ENCODE data around the gene CAST. TPM values are rescaled to one million over a fixed set of nuclear protein-coding genes. Genes with fewer than 3 reads are reported as not detected.

Gene CAST
- total and polyA plus RNA-seq, 9 donors = 97.6 to 135 (median 116) TPM

DNA sequence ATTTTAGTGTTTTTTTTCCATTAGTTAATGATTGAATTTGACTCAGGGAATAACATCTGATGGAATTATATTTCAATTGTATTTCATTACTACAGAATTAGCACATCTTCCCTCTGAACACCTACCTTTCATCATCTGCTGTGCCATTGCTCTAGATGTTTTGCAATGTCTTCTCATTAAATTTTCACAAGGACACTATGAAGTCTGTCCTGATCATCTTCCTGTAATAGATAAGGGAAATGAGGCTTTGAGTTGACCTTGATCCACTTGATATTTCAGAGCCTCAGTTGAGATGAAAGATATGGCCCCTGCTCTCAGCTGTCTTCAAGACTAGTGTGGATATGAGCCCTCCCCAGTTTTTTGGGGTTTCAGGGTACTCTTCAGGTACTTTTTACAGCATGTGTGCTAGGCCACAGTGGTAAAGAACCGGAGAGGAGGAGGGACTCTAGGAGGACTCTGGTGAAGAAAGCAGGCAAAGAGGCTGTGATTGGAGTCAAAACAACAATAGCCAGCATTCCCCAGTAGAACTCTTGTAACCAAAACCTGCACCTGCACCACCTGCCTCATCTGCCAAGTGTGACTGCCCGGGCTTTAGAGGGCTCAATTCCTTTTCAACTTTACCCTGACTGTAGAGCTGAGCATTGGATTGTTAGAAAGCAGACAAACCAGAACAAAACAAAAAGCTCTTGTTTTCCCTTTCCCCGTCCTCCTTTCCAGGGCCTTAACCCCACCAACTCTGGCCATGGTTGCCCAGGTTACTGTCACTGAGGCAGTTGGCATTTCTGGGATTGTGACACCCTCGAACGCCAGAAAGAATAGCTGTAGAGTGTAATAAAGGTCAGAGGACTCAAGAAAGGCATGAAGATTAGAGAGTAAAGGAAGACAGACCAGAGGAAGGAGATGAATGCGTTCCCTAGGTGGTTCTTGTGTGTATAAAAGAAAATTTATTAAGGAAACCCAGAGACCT is 89.3 kb downstream of the CAST start:
- H3K36me3 ChIP-seq (ENCODE audit: control insufficient read depth, insufficient read depth, low read length) = peaks cover 53% of the 10 kb centered on the region
- H3K9me3 ChIP-seq (replicated peaks; ENCODE audit: control insufficient read depth, low read depth, low read length) = no peaks in the 10 kb centered on the region
- WGBS (ENCODE audit: insufficient coverage) = 70% methylated on average over 2 of the region's 6 CpGs
- no peaks in the 10 kb centered on the region for H3K27me3 ChIP-seq (ENCODE audit: control insufficient read depth, insufficient read depth, low read length)
- no peaks in the 10 kb centered on the region for H3K4me1 ChIP-seq (ENCODE audit: control insufficient read depth, insufficient read depth, low read length)
- H3K4me3 ChIP-seq (ENCODE audit: low read length) = no peak overlapping the region
- H3K27ac ChIP-seq (ENCODE audit: low read length) = no peak overlapping the region
- no peak for DNase-seq

DNA sequence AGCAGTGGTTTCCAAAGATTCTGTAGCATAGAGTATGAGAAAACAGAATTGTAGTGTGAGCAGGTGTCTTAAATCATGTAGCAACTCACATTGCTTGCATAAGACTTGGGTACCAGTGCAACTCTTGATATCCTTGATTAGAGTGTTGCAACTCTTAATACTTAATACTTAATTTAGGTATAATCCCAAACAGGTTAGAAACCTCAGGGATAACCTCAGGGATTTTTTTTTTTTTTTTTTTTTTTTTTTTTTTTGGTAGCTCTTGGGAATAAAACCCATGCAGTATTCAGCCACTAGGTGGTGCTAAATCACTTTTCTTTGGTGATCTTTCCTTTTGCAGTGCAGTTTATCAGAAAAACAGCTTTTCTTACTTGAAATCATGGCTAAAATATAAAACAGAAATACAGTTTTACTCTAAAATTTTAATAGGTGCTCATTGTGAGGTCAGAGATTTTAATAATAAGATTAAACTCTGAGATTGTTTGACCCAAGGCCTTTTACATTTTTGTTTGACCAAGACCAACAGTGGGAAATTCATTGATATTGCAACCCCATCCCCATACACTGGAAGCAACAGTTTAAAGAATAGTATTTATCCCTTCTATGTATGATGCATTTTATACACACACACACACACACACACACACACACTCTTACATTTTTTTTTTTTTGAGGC is 90.3 kb downstream of the CAST start:
- DNase-seq = peak; percentile 79
- Histone ChIP-seq H3K4me3 (ENCODE audit: low read length) (no peak overlapping the region), H3K36me3 (ENCODE audit: control insufficient read depth, insufficient read depth, low read length) (peaks cover 61% of the 10 kb centered on the region), H3K9me3 (replicated peaks; ENCODE audit: control insufficient read depth, low read depth, low read length) (no peaks in the 10 kb centered on the region), H3K4me1 (ENCODE audit: control insufficient read depth, insufficient read depth, low read length) (no peaks in the 10 kb centered on the region), H3K27me3 (ENCODE audit: control insufficient read depth, insufficient read depth, low read length) (no peaks in the 10 kb centered on the region), H3K27ac (ENCODE audit: low read length) (no peak overlapping the region)

DNA sequence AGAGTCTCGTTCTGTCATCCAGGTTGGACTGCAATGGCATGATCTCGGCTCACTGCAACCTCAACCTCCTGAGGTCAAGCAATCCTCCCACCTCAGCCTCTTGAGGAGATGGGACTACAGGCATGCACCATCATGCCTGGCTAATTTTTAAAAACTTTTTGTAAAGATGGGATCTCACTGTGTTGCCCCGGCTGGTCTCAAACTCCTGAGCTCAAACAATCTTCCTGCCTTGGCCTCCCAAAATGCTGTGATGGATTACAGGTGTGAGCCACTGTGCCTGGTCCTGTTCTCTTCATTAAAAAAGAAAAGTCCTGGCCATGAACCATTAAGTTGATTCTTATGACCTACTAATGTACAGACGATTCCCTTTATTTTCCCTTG is 90.8 kb downstream of the CAST start:
- H3K27ac ChIP-seq (ENCODE audit: low read length) = no peak overlapping the region
- no peak overlapping the region for H3K4me3 ChIP-seq (ENCODE audit: low read length)
- WGBS (ENCODE audit: insufficient coverage) = 100% methylated on average over 1 of the region's 4 CpGs
- H3K36me3 ChIP-seq (ENCODE audit: control insufficient read depth, insufficient read depth, low read length) = peaks cover 61% of the 10 kb centered on the region
- no peaks in the 10 kb centered on the region for H3K4me1 ChIP-seq (ENCODE audit: control insufficient read depth, insufficient read depth, low read length)
- H3K9me3 ChIP-seq (replicated peaks; ENCODE audit: control insufficient read depth, low read depth, low read length) = no peaks in the 10 kb centered on the region
- no peaks in the 10 kb centered on the region for H3K27me3 ChIP-seq (ENCODE audit: control insufficient read depth, insufficient read depth, low read length)
- no peak for DNase-seq

DNA sequence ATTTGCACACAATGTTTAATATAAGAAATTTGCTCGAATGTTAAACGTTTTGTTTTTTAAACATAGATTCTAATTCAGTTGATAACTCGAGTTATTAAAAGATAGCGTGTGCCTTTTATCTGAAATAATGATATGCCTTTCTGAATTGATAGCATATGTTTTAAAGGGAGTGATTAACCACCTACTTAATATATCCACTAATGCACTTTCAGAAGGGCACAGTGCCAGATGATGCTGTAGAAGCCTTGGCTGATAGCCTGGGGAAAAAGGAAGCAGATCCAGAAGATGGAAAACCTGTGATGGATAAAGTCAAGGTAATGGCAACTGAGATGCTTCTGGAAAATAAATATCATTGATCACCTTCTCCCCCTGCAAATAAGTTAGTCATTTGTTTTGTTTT is 91.7 kb downstream of the CAST start:
- Histone ChIP-seq H3K4me3 (ENCODE audit: low read length) (no peak overlapping the region), H3K27me3 (ENCODE audit: control insufficient read depth, insufficient read depth, low read length) (no peaks in the 10 kb centered on the region), H3K4me1 (ENCODE audit: control insufficient read depth, insufficient read depth, low read length) (no peaks in the 10 kb centered on the region), H3K9me3 (replicated peaks; ENCODE audit: control insufficient read depth, low read depth, low read length) (no peaks in the 10 kb centered on the region), H3K27ac (ENCODE audit: low read length) (no peak overlapping the region), H3K36me3 (ENCODE audit: control insufficient read depth, insufficient read depth, low read length) (peaks cover 60% of the 10 kb centered on the region)
- no peak for DNase-seq
- WGBS (ENCODE audit: insufficient coverage) = no CpG with 5 or more reads among the region's 4 CpGs

DNA sequence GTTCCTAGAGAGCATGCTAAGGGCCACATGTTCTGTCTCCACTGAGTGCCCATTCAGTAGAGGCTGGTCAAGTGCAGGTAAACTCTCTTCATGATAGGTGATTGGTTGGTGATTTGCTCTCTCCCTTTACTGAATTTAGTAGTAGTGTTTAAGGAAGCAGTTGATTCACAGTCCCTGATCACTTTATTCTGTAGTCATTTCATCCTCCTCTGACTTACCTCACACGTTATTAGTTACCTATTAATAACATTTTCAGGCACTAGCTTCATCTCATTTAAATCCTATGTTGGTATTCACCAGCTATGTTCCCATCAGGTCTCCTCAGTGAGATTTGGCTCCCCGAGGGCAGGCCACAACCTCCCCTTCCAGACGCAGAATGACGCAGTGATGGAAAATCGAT is 93.7 kb downstream of the CAST start:
- no peaks in the 10 kb centered on the region for H3K9me3 ChIP-seq (replicated peaks; ENCODE audit: control insufficient read depth, low read depth, low read length)
- H3K4me1 ChIP-seq (ENCODE audit: control insufficient read depth, insufficient read depth, low read length) = no peaks in the 10 kb centered on the region
- no peaks in the 10 kb centered on the region for H3K27me3 ChIP-seq (ENCODE audit: control insufficient read depth, insufficient read depth, low read length)
- 100% methylated on average over 1 of the region's 5 CpGs for WGBS (ENCODE audit: insufficient coverage)
- H3K27ac ChIP-seq (ENCODE audit: low read length) = no peak overlapping the region
- no peak overlapping the region for H3K4me3 ChIP-seq (ENCODE audit: low read length)
- H3K36me3 ChIP-seq (ENCODE audit: control insufficient read depth, insufficient read depth, low read length) = peaks cover 49% of the 10 kb centered on the region
- DNase-seq = no peak

DNA sequence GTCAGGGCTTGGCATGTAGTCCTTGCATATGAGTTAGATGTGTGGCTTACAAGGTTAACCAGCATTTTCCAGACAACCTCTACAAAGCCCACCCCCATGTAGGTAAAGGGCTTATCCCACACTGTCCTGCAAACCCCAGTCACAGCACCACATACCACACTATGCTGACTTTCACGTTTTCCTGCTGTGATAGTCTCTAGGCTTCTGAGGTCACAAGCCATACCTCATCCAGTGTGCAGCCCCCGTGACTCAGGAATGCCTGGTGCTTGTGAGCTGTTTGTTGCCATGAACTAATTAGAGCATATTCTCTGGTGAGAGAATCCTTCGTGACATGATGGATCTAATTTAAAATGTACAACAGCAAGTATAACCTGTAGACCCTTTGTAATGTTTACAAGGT is 94.8 kb downstream of the CAST start:
- Histone ChIP-seq H3K27ac (ENCODE audit: low read length) (no peak overlapping the region), H3K4me1 (ENCODE audit: control insufficient read depth, insufficient read depth, low read length) (no peaks in the 10 kb centered on the region), H3K27me3 (ENCODE audit: control insufficient read depth, insufficient read depth, low read length) (no peaks in the 10 kb centered on the region), H3K36me3 (ENCODE audit: control insufficient read depth, insufficient read depth, low read length) (peaks cover 44% of the 10 kb centered on the region), H3K9me3 (replicated peaks; ENCODE audit: control insufficient read depth, low read depth, low read length) (no peaks in the 10 kb centered on the region), H3K4me3 (ENCODE audit: low read length) (no peak overlapping the region)
- no peak for DNase-seq
- no CpG with 5 or more reads among the region's 3 CpGs for WGBS (ENCODE audit: insufficient coverage)

DNA sequence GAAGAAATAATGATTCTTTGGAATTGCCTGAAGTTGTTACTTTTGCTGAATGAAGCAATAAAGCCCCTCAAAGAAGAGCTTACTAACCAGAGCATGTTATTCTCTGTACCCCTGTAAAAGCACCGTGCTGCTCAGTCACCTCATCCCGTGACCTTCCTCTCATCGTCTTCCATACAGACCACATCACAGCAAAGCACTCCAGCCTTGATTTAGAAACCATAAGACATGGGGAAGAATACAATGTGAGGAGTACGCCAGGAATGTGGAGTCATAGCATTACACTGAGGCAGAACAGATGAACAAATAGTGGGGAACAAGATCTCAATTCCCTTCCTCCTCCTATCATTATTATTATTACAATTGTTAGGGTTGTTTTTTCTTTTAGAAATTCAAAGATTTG is 96.4 kb downstream of the CAST start:
- WGBS (ENCODE audit: insufficient coverage) = no CpG with 5 or more reads among the region's 4 CpGs
- H3K36me3 ChIP-seq (ENCODE audit: control insufficient read depth, insufficient read depth, low read length) = peaks cover 45% of the 10 kb centered on the region

DNA sequence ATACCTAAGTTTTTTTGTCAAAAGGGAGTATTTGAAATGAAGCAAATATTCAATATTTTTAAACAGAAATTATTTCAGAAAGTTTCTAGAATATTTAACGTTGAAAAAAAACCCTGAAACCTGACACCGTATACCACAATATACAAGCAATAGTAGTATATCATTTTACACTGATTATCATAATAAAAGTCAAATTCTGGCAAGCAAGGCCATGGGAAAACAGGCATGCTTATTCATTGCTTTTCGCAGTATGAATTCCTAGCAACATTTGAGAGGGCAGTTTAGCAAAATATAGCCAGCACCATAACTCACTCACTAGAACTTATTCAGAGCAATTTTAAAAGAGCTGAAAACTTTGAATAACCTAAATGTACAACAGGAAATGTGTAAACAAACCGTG is 99.4 kb downstream of the CAST start:
- no peaks in the 10 kb centered on the region for H3K4me1 ChIP-seq (ENCODE audit: control insufficient read depth, insufficient read depth, low read length)
- no peak overlapping the region for H3K4me3 ChIP-seq (ENCODE audit: low read length)
- H3K36me3 ChIP-seq (ENCODE audit: control insufficient read depth, insufficient read depth, low read length) = peaks cover 46% of the 10 kb centered on the region
- H3K27ac ChIP-seq (ENCODE audit: low read length) = no peak overlapping the region
- no peaks in the 10 kb centered on the region for H3K9me3 ChIP-seq (replicated peaks; ENCODE audit: control insufficient read depth, low read depth, low read length)
- no peak for DNase-seq
- WGBS (ENCODE audit: insufficient coverage) = 100% methylated on average over 1 of the region's 4 CpGs
- H3K27me3 ChIP-seq (ENCODE audit: control insufficient read depth, insufficient read depth, low read length) = no peaks in the 10 kb centered on the region

More for the DNA sequence above, 96.4 kb downstream of the CAST start:
- DNase-seq = no peak
- no peaks in the 10 kb centered on the region for H3K27me3 ChIP-seq (ENCODE audit: control insufficient read depth, insufficient read depth, low read length)
- H3K4me3 ChIP-seq (ENCODE audit: low read length) = no peak overlapping the region
- no peaks in the 10 kb centered on the region for H3K4me1 ChIP-seq (ENCODE audit: control insufficient read depth, insufficient read depth, low read length)
- no peaks in the 10 kb centered on the region for H3K9me3 ChIP-seq (replicated peaks; ENCODE audit: control insufficient read depth, low read depth, low read length)
- no peak overlapping the region for H3K27ac ChIP-seq (ENCODE audit: low read length)

DNA sequence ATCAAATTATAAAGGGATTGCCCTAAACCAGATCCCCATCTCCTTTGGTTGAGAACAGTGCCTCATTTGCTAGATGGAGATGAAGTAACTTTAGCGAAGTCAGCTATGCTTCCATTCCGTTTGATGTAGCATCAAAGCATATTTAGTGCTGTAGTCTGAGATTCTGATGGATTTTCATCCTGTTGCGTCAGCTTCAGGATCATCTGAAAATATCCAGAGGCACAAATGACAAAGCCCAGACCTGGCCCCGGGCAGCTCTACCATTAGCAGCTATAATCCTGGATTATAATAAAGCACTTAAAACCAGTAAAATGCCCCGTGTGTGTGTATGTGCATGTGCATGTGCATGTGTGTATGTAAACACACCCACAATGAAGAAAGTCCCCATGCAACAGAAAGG is 100.8 kb downstream of the CAST start:
- Histone ChIP-seq H3K27ac (ENCODE audit: low read length) (no peak overlapping the region), H3K27me3 (ENCODE audit: control insufficient read depth, insufficient read depth, low read length) (no peaks in the 10 kb centered on the region), H3K9me3 (replicated peaks; ENCODE audit: control insufficient read depth, low read depth, low read length) (no peaks in the 10 kb centered on the region), H3K36me3 (ENCODE audit: control insufficient read depth, insufficient read depth, low read length) (peaks cover 40% of the 10 kb centered on the region), H3K4me3 (ENCODE audit: low read length) (no peak overlapping the region), H3K4me1 (ENCODE audit: control insufficient read depth, insufficient read depth, low read length) (no peaks in the 10 kb centered on the region)
- DNase-seq = no peak
- WGBS (ENCODE audit: insufficient coverage) = 80% methylated on average over 2 of the region's 5 CpGs

DNA sequence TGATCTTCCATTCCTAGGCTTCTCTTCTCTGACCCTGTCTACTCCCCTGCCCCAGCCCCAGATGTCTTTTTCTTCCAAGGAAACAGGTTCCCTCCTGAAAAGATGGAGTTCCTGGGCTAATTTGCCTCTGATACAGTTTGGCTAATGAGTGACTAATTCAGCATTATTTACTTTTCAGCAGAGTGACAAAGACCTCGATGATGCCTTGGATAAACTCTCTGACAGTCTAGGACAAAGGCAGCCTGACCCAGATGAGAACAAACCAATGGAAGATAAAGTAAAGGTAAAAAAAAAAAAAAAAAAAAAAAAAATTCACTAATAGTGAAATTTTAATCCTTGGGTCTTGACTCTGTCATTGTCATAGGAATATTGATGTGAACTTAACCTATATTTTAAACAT is 102.9 kb downstream of the CAST start:
- no CpG with 5 or more reads among the region's 1 CpG for WGBS (ENCODE audit: insufficient coverage)
- DNase-seq = no peak
- Histone ChIP-seq H3K4me1 (ENCODE audit: control insufficient read depth, insufficient read depth, low read length) (no peaks in the 10 kb centered on the region), H3K4me3 (ENCODE audit: low read length) (no peak overlapping the region), H3K36me3 (ENCODE audit: control insufficient read depth, insufficient read depth, low read length) (peaks cover 48% of the 10 kb centered on the region), H3K27ac (ENCODE audit: low read length) (no peak overlapping the region), H3K27me3 (ENCODE audit: control insufficient read depth, insufficient read depth, low read length) (no peaks in the 10 kb centered on the region), H3K9me3 (replicated peaks; ENCODE audit: control insufficient read depth, low read depth, low read length) (no peaks in the 10 kb centered on the region)

Data from muscle of leg (tissue), 11 donors.